Rectal smooth muscle tissue (tissue), 1 donor: Measurements from ENCODE around the gene AKT1S1.

Experiments
- H3K27ac ChIP-seq: one replicate; pipeline ENCODE4 v1.7.0; 2013; ENCODE audit warnings: low read depth, low read length, inconsistent platforms
- H3K27me3 ChIP-seq: one replicate; pipeline ENCODE4 v1.7.0; 2013; ENCODE audit warnings: low read length; ENCODE audit not compliant: control insufficient read depth, insufficient read depth
- H3K36me3 ChIP-seq: one replicate; pipeline ENCODE4 v1.7.0; 2013; ENCODE audit warnings: low read length; ENCODE audit not compliant: control insufficient read depth, insufficient read depth
- H3K4me1 ChIP-seq: one replicate; pipeline ENCODE4 v1.7.0; 2013; ENCODE audit warnings: low read length; ENCODE audit not compliant: control insufficient read depth, insufficient read depth
- H3K4me3 ChIP-seq: one replicate; pipeline ENCODE4 v1.7.0; 2013; ENCODE audit warnings: low read length
- H3K9ac ChIP-seq: one replicate; pipeline ENCODE4 v1.7.0; 2013; ENCODE audit warnings: low read length

AKT1S1 gene

GRCh38 chr19:49837425-49837824 lies 39.7 kb downstream of the AKT1S1 start:
- Histone ChIP-seq H3K9ac (no peak overlapping the region), H3K27ac (no peak overlapping the region)

GRCh38 chr19:49837009-49837310 lies 40.2 kb downstream of the AKT1S1 start:
- no peaks in the 10 kb centered on the region for H3K4me1 ChIP-seq
- H3K9ac ChIP-seq: no peak overlapping the region
- H3K36me3 ChIP-seq: peaks cover 53% of the 10 kb centered on the region
- H3K27me3 ChIP-seq: no peaks in the 10 kb centered on the region
- no peak overlapping the region for H3K27ac ChIP-seq
- no peak overlapping the region for H3K4me3 ChIP-seq

More at GRCh38 chr19:49837425-49837824, 39.7 kb downstream of the AKT1S1 start:
- peaks cover 49% of the 10 kb centered on the region for H3K36me3 ChIP-seq
- no peaks in the 10 kb centered on the region for H3K27me3 ChIP-seq
- H3K4me3 ChIP-seq: no peak overlapping the region
- no peaks in the 10 kb centered on the region for H3K4me1 ChIP-seq

GRCh38 chr19:49836176-49837008 lies 40.8 kb downstream of the AKT1S1 start:
- peaks cover 56% of the 10 kb centered on the region for H3K36me3 ChIP-seq
- no peak overlapping the region for H3K27ac ChIP-seq

GRCh38 chr19:49835562-49835961 lies 41.6 kb downstream of the AKT1S1 start:
- H3K27me3 ChIP-seq: no peaks in the 10 kb centered on the region
- H3K36me3 ChIP-seq: peaks cover 54% of the 10 kb centered on the region
- no peak overlapping the region for H3K9ac ChIP-seq
- H3K4me3 ChIP-seq: no peak overlapping the region
- H3K4me1 ChIP-seq: no peaks in the 10 kb centered on the region
- H3K27ac ChIP-seq: no peak overlapping the region

More at GRCh38 chr19:49836176-49837008, 40.8 kb downstream of the AKT1S1 start:
- H3K4me1 ChIP-seq: no peaks in the 10 kb centered on the region
- H3K9ac ChIP-seq: no peak overlapping the region
- H3K27me3 ChIP-seq: no peaks in the 10 kb centered on the region
- H3K4me3 ChIP-seq: no peak overlapping the region

GRCh38 chr19:49833599-49833998 lies 43.6 kb downstream of the AKT1S1 start:
- peaks cover 60% of the 10 kb centered on the region for H3K36me3 ChIP-seq
- no peak overlapping the region for H3K27ac ChIP-seq
- no peaks in the 10 kb centered on the region for H3K27me3 ChIP-seq
- no peaks in the 10 kb centered on the region for H3K4me1 ChIP-seq
- H3K4me3 ChIP-seq: no peak overlapping the region
- no peak overlapping the region for H3K9ac ChIP-seq

GRCh38 chr19:49832556-49832955 lies 44.6 kb downstream of the AKT1S1 start:
- Histone ChIP-seq H3K27ac (no peak overlapping the region), H3K27me3 (no peaks in the 10 kb centered on the region), H3K9ac (no peak overlapping the region), H3K4me3 (no peak overlapping the region), H3K4me1 (no peaks in the 10 kb centered on the region), H3K36me3 (peaks cover 56% of the 10 kb centered on the region)

- no peak overlapping the region for H3K27ac ChIP-seq
- no peak overlapping the region for H3K9ac ChIP-seq
- no peaks in the 10 kb centered on the region for H3K27me3 ChIP-seq
- no peaks in the 10 kb centered on the region for H3K4me1 ChIP-seq
- no peak overlapping the region for H3K4me3 ChIP-seq
- H3K36me3 ChIP-seq: peaks cover 57% of the 10 kb centered on the region
These were observed 45.6 kb downstream of the AKT1S1 start for GRCh38 chr19:49831592-49831991.

- Histone ChIP-seq H3K4me1 (no peaks in the 10 kb centered on the region), H3K9ac (no peak overlapping the region), H3K27ac (no peak overlapping the region), H3K4me3 (no peak overlapping the region), H3K27me3 (no peaks in the 10 kb centered on the region), H3K36me3 (peaks cover 54% of the 10 kb centered on the region)
These were observed 46.4 kb downstream of the AKT1S1 start for GRCh38 chr19:49830766-49831165.

- no peak overlapping the region for H3K9ac ChIP-seq
These were observed 47.4 kb downstream of the AKT1S1 start for GRCh38 chr19:49829721-49830120.

GRCh38 chr19:49829200-49829599 lies 48.0 kb downstream of the AKT1S1 start:
- H3K27me3 ChIP-seq: no peaks in the 10 kb centered on the region
- H3K27ac ChIP-seq: no peak overlapping the region
- H3K4me1 ChIP-seq: no peaks in the 10 kb centered on the region
- no peak overlapping the region for H3K4me3 ChIP-seq
- H3K9ac ChIP-seq: no peak overlapping the region
- peaks cover 47% of the 10 kb centered on the region for H3K36me3 ChIP-seq

More at GRCh38 chr19:49829721-49830120, 47.4 kb downstream of the AKT1S1 start:
- peaks cover 50% of the 10 kb centered on the region for H3K36me3 ChIP-seq
- no peak overlapping the region for H3K27ac ChIP-seq
- no peaks in the 10 kb centered on the region for H3K4me1 ChIP-seq
- H3K27me3 ChIP-seq: no peaks in the 10 kb centered on the region
- H3K4me3 ChIP-seq: no peak overlapping the region

GRCh38 chr19:49827034-49827433 lies 50.1 kb downstream of the AKT1S1 start:
- peaks cover 28% of the 10 kb centered on the region for H3K36me3 ChIP-seq
- H3K4me1 ChIP-seq: no peaks in the 10 kb centered on the region
- H3K27me3 ChIP-seq: no peaks in the 10 kb centered on the region
- no peak overlapping the region for H3K27ac ChIP-seq
- H3K4me3 ChIP-seq: no peak overlapping the region
- no peak overlapping the region for H3K9ac ChIP-seq

GRCh38 chr19:49824662-49825061 lies 52.5 kb downstream of the AKT1S1 start:
- Histone ChIP-seq H3K36me3 (peaks cover 20% of the 10 kb centered on the region), H3K9ac (no peak overlapping the region), H3K27me3 (no peaks in the 10 kb centered on the region), H3K27ac (no peak overlapping the region), H3K4me1 (no peaks in the 10 kb centered on the region), H3K4me3 (no peak overlapping the region)

- Histone ChIP-seq H3K27me3 (no peaks in the 10 kb centered on the region), H3K4me1 (no peaks in the 10 kb centered on the region), H3K9ac (no peak overlapping the region), H3K36me3 (peaks cover 11% of the 10 kb centered on the region), H3K4me3 (no peak overlapping the region), H3K27ac (no peak overlapping the region)
These were observed 53.7 kb downstream of the AKT1S1 start for GRCh38 chr19:49823472-49823871.
